Measurements from ENCODE around the gene ULK1. TPM values are rescaled to one million over a fixed set of nuclear protein-coding genes. Genes with fewer than 3 reads are reported as not detected.

The ULK1 gene
- total RNA-seq, 1 experiment from 2014 or later, result 34.2 TPM

DNA sequence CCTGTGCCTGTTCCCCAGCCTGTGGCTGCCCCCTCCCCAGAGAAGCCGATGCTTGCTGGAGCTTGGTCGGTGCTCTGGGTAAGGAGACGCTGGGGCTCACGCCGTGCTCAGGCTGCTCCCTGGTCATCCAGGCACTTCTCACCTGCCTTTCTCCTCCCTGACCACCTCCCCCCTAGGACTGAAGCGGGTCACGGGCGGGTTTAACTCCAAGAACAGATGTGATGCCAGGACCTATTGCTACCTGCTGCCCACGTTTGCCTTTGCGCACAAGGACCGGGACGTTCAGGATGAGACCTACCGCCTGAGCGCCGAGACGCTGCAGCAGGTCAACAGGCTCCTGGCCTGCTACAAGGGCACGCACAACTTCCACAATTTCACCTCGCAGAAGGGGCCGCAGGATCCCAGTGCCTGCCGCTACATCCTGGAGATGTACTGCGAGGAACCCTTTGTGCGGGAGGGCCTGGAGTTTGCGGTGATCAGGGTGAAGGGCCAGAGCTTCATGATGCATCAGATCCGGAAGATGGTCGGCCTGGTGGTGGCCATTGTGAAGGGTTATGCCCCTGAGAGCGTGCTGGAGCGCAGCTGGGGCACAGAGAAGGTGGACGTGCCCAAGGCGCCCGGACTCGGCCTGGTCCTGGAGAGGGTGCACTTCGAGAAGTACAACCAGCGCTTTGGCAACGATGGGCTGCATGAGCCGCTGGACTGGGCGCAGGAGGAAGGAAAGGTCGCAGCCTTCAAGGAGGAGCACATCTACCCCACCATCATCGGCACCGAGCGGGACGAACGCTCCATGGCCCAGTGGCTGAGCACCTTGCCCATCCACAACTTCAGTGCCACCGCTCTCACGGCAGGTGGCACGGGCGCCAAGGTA is 46.9 kb downstream of the ULK1 start:
- no peaks in the 10 kb centered on the region for H3K9me3 ChIP-seq (ENCODE audit: control insufficient read depth in 1 of 2, insufficient read depth in 1 of 2, low read depth in 1 of 2, low read length in 2 of 2)
- H3K36me3 ChIP-seq (ENCODE audit: control insufficient read depth in 1 of 2, insufficient read depth in 2 of 2, low read length in 2 of 2), result peaks cover 27 to 37% of the 10 kb centered on the region in 2 experiments; a peak in 3 of 4 replicates
- ChIA-PET POLR2A (no interaction called here), CTCF (no interaction called here), RAD21 (ENCODE audit: low non-redundant PET in 1 of 2, low total read pairs in 2 of 2, uncharacterized antibody in 2 of 2, unreplicated experiment in 2 of 2) (no interaction called here)
- intact Hi-C loops (cut with micrococcal nuclease), result no loop called here
- DNase-seq (ENCODE audit: low read depth, low spot score), result no peak
- no peaks in the 10 kb centered on the region for H3K27me3 ChIP-seq (ENCODE audit: insufficient read depth, low read length)
- H3K9me2 ChIP-seq (ENCODE audit: insufficient read depth), result no peaks in the 10 kb centered on the region
- no TSS peak for BruUV-seq (replicated peaks)
- no peaks in the 10 kb centered on the region for H4K20me1 ChIP-seq (ENCODE audit: insufficient read depth)
- H3K4me3 ChIP-seq (replicated peaks in 1 of 2; ENCODE audit: low read depth in 1 of 2, low read length in 2 of 2), result no peak overlapping the region
- H3K27ac ChIP-seq (ENCODE audit: low read depth, low read length), result no peak overlapping the region
- ATAC-seq, result no peak
- no peaks in the 10 kb centered on the region; the same call in 1 of the 2 replicates for H3K79me2 ChIP-seq (ENCODE audit: insufficient read depth, low read length)
- H3K4me1 ChIP-seq (ENCODE audit: control insufficient read depth in 1 of 2, insufficient read depth in 2 of 2, low read length in 2 of 2), result no peaks in the 10 kb centered on the region
- H2AFZ ChIP-seq (ENCODE audit: low read depth, low read length, poor library complexity, severe bottlenecking), result no peak overlapping the region
- no peak overlapping the region for H3K9ac ChIP-seq (ENCODE audit: low read length)
- H3K4me2 ChIP-seq (ENCODE audit: low read length), result no peak overlapping the region
- TF ChIP-seq POLR2AphosphoS5 (IDR thresholded peaks at IDR 0.05; ENCODE audit: low read depth, low read length), result no peak
- no peak for TF ChIP-seq POLR2A (IDR thresholded peaks at IDR 0.05; ENCODE audit: borderline replicate concordance, extremely low read depth, insufficient read depth, insufficient read length)
- TF ChIP-seq RAD21 (IDR thresholded peaks at IDR 0.05; ENCODE audit: low read depth), result no peak

DNA sequence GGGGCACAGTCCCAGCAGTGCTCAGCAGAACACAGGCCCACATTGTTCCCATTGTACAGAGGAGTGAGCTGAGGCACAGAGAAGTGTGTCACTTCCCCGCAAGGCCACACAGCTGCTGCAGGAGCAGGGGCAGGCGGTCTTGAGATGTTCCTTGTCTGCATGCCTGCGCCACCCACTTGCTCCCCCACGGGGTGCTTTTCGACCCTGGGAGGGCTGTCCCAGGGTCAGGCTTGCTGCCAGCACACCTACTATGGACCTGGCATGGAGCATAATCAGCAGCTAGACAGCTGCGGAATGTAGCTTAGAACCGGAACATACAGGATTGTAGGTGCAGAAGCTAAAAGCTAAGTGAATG is 47.5 kb downstream of the ULK1 start:
- POLR2A ChIA-PET, result no interaction called here
- ATAC-seq (no peak), DNase-seq (ENCODE audit: low read depth, low spot score) (no peak)
- TF ChIP-seq, protein P1, sequence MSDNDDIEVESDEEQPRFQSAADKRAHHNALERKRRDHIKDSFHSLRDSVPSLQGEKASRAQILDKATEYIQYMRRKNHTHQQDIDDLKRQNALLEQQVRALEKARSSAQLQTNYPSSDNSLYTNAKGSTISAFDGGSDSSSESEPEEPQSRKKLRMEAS (IDR thresholded peaks at IDR 0.05), result no peak
- TF ChIP-seq YY1 (IDR thresholded peaks at IDR 0.05; ENCODE audit: extremely low read depth, insufficient replicate concordance, low read depth, low read length), result no peak
- no peak for TF ChIP-seq POLR2AphosphoS5 (IDR thresholded peaks at IDR 0.05; ENCODE audit: low read depth, low read length)
- no peak for TF ChIP-seq EZH2phosphoT487 (IDR thresholded peaks at IDR 0.05; ENCODE audit: borderline replicate concordance)
- TF ChIP-seq, protein P2, sequence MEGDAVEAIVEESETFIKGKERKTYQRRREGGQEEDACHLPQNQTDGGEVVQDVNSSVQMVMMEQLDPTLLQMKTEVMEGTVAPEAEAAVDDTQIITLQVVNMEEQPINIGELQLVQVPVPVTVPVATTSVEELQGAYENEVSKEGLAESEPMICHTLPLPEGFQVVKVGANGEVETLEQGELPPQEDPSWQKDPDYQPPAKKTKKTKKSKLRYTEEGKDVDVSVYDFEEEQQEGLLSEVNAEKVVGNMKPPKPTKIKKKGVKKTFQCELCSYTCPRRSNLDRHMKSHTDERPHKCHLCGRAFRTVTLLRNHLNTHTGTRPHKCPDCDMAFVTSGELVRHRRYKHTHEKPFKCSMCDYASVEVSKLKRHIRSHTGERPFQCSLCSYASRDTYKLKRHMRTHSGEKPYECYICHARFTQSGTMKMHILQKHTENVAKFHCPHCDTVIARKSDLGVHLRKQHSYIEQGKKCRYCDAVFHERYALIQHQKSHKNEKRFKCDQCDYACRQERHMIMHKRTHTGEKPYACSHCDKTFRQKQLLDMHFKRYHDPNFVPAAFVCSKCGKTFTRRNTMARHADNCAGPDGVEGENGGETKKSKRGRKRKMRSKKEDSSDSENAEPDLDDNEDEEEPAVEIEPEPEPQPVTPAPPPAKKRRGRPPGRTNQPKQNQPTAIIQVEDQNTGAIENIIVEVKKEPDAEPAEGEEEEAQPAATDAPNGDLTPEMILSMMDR (IDR thresholded peaks at IDR 0.05 in 2 of 3, conservative IDR thresholded peaks at IDR 0.05 in 1 of 3; ENCODE audit: borderline replicate concordance in 1 of 3, insufficient read depth in 1 of 3, low read depth in 2 of 3, low read length in 2 of 3), result no peak
- TF ChIP-seq JUND (IDR thresholded peaks at IDR 0.05), result no peak
- TF ChIP-seq SIN3A (IDR thresholded peaks at IDR 0.05; ENCODE audit: low read depth), result no peak
- TF ChIP-seq SP1 (IDR thresholded peaks at IDR 0.05; ENCODE audit: low read depth), result no peak
- TF ChIP-seq, protein P3, sequence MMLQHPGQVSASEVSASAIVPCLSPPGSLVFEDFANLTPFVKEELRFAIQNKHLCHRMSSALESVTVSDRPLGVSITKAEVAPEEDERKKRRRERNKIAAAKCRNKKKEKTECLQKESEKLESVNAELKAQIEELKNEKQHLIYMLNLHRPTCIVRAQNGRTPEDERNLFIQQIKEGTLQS (IDR thresholded peaks at IDR 0.05), result no peak
- TF ChIP-seq, protein P4, sequence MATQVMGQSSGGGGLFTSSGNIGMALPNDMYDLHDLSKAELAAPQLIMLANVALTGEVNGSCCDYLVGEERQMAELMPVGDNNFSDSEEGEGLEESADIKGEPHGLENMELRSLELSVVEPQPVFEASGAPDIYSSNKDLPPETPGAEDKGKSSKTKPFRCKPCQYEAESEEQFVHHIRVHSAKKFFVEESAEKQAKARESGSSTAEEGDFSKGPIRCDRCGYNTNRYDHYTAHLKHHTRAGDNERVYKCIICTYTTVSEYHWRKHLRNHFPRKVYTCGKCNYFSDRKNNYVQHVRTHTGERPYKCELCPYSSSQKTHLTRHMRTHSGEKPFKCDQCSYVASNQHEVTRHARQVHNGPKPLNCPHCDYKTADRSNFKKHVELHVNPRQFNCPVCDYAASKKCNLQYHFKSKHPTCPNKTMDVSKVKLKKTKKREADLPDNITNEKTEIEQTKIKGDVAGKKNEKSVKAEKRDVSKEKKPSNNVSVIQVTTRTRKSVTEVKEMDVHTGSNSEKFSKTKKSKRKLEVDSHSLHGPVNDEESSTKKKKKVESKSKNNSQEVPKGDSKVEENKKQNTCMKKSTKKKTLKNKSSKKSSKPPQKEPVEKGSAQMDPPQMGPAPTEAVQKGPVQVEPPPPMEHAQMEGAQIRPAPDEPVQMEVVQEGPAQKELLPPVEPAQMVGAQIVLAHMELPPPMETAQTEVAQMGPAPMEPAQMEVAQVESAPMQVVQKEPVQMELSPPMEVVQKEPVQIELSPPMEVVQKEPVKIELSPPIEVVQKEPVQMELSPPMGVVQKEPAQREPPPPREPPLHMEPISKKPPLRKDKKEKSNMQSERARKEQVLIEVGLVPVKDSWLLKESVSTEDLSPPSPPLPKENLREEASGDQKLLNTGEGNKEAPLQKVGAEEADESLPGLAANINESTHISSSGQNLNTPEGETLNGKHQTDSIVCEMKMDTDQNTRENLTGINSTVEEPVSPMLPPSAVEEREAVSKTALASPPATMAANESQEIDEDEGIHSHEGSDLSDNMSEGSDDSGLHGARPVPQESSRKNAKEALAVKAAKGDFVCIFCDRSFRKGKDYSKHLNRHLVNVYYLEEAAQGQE (IDR thresholded peaks at IDR 0.05; ENCODE audit: low read depth), result no peak
- Histone ChIP-seq H3K27me3 (ENCODE audit: insufficient read depth, low read length) (no peaks in the 10 kb centered on the region), H3K27ac (ENCODE audit: low read depth, low read length) (no peak overlapping the region), H2AFZ (ENCODE audit: low read depth, low read length, poor library complexity, severe bottlenecking) (no peak overlapping the region), H3K4me1 (ENCODE audit: control insufficient read depth in 1 of 2, insufficient read depth in 2 of 2, low read length in 2 of 2) (no peaks in the 10 kb centered on the region), H3K4me3 (replicated peaks in 1 of 2; ENCODE audit: low read depth in 1 of 2, low read length in 2 of 2) (no peak overlapping the region), H3K9me2 (ENCODE audit: insufficient read depth) (no peaks in the 10 kb centered on the region), H3K36me3 (ENCODE audit: control insufficient read depth in 1 of 2, insufficient read depth in 2 of 2, low read length in 2 of 2) (peaks cover 27 to 37% of the 10 kb centered on the region in 2 experiments; a peak in 3 of 4 replicates), H3K9ac (ENCODE audit: low read length) (no peak overlapping the region), H4K20me1 (ENCODE audit: insufficient read depth) (no peaks in the 10 kb centered on the region), H3K79me2 (ENCODE audit: insufficient read depth, low read length) (no peaks in the 10 kb centered on the region; the same call in 1 of the 2 replicates), H3K9me3 (ENCODE audit: control insufficient read depth in 1 of 2, insufficient read depth in 1 of 2, low read depth in 1 of 2, low read length in 2 of 2) (no peaks in the 10 kb centered on the region), H3K4me2 (ENCODE audit: low read length) (no peak overlapping the region)
- intact Hi-C loops (cut with micrococcal nuclease), result no loop called here
- CTCF ChIA-PET, result no interaction called here
- RAD21 ChIA-PET (ENCODE audit: low non-redundant PET in 1 of 2, low total read pairs in 2 of 2, uncharacterized antibody in 2 of 2, unreplicated experiment in 2 of 2), result no interaction called here
- BruUV-seq (replicated peaks), result no TSS peak

Data from HCT116 (cell line).